Esophagus muscularis mucosa (tissue), 3 donors: ENCODE data around the gene SULF2.

Source experiments
- POLR2A ChIP-seq: fragments of 450-650 bp; IDR thresholded peaks from one replicate; pipeline ENCODE4 v1.6.1; 2017; ENCODE audit warnings: antibody characterized with exemption, moderate library complexity, mild to moderate bottlenecking, low read depth
- POLR2AphosphoS5 ChIP-seq, 2 donors: sonication (generic); formaldehyde crosslinking; IDR thresholded peaks; one replicate each; pipeline ENCODE4 v1.6.1; 2017; ENCODE audit warnings: antibody characterized with exemption in 2 of 2
- TF ChIP-seq, protein P1 (sequence below), 3 experiments: fragments of 200-600 bp in 2 of 3; fragments of 450-650 bp in 1 of 3; sonication (generic) in 2 of 3; IDR thresholded peaks; one replicate each; pipeline ENCODE4 v1.5.1; 2017 to 2019; ENCODE audit warnings: antibody characterized with exemption in 3 of 3, mild to moderate bottlenecking in 2 of 3, moderate library complexity in 1 of 3

DNA sequence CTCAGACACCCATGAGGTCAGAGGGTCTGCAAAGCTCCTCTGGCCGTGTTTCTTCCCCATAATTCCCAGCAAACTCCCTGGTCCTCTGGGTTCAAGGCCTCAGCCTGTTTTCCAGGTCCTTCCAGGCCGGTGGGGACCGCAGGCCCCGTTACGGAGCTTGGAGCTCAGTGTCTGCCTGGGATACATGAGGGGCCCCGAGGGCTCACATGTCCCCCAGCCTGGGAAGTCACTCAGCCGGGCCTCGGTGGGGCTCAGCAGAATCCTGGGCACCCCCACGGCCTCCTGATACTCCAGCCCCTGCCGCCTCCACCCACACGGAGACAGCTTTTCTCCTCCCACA lies 3.4 kb upstream of the SULF2 start:
- TF ChIP-seq, protein P1, sequence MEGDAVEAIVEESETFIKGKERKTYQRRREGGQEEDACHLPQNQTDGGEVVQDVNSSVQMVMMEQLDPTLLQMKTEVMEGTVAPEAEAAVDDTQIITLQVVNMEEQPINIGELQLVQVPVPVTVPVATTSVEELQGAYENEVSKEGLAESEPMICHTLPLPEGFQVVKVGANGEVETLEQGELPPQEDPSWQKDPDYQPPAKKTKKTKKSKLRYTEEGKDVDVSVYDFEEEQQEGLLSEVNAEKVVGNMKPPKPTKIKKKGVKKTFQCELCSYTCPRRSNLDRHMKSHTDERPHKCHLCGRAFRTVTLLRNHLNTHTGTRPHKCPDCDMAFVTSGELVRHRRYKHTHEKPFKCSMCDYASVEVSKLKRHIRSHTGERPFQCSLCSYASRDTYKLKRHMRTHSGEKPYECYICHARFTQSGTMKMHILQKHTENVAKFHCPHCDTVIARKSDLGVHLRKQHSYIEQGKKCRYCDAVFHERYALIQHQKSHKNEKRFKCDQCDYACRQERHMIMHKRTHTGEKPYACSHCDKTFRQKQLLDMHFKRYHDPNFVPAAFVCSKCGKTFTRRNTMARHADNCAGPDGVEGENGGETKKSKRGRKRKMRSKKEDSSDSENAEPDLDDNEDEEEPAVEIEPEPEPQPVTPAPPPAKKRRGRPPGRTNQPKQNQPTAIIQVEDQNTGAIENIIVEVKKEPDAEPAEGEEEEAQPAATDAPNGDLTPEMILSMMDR (IDR thresholded peaks at IDR 0.05) = no peak
- TF ChIP-seq POLR2AphosphoS5 (IDR thresholded peaks at IDR 0.05) = no peak
- no peak for TF ChIP-seq POLR2A
